NCI-H146 (cell line): Measurements from ENCODE around the gene MALSU1.

ENCODE experiments used
- DNase-seq: peaks from one replicate; lab custom pipeline; 2025; lab: John Stamatoyannopoulos, UW

MALSU1 gene

GRCh38 chr7:23335136-23335535 lies 36.0 kb downstream of the MALSU1 start:
- no peak for DNase-seq

GRCh38 chr7:23335621-23336020 lies 36.5 kb downstream of the MALSU1 start:
- DNase-seq: no peak

GRCh38 chr7:23336086-23336485 lies 36.9 kb downstream of the MALSU1 start:
- DNase-seq: no peak

- no peak for DNase-seq
Observed at GRCh38 chr7:23336799-23337283, 37.7 kb downstream of the MALSU1 start.

- DNase-seq: no peak
Observed at GRCh38 chr7:23337374-23337773, 38.2 kb downstream of the MALSU1 start.

- DNase-seq: no peak
Observed at GRCh38 chr7:23338439-23338838, 39.3 kb downstream of the MALSU1 start.

- no peak for DNase-seq
Observed at GRCh38 chr7:23338863-23339262, 39.7 kb downstream of the MALSU1 start.

GRCh38 chr7:23341846-23342598 lies 42.9 kb downstream of the MALSU1 start:
- DNase-seq: no peak

GRCh38 chr7:23343102-23343501 lies 44.0 kb downstream of the MALSU1 start:
- DNase-seq: no peak

- DNase-seq: no peak
Observed at GRCh38 chr7:23343806-23344475, 44.8 kb downstream of the MALSU1 start.

GRCh38 chr7:23345601-23346000 lies 46.5 kb downstream of the MALSU1 start:
- no peak for DNase-seq

GRCh38 chr7:23346316-23346715 lies 47.2 kb downstream of the MALSU1 start:
- no peak for DNase-seq

GRCh38 chr7:23347033-23347681 lies 48.0 kb downstream of the MALSU1 start:
- DNase-seq: no peak

GRCh38 chr7:23347682-23348180 lies 48.6 kb downstream of the MALSU1 start:
- DNase-seq: no peak

- no peak for DNase-seq
Observed at GRCh38 chr7:23349484-23350157, 50.5 kb downstream of the MALSU1 start.

GRCh38 chr7:23350466-23350865 lies 51.3 kb downstream of the MALSU1 start:
- DNase-seq: no peak

GRCh38 chr7:23353172-23353571 lies 54.0 kb downstream of the MALSU1 start:
- DNase-seq: peak; percentile 42

GRCh38 chr7:23356168-23356567 lies 57.0 kb downstream of the MALSU1 start:
- DNase-seq: no peak

- DNase-seq: no peak
Observed at GRCh38 chr7:23356726-23357125, 57.6 kb downstream of the MALSU1 start.

GRCh38 chr7:23357190-23358093 lies 58.3 kb downstream of the MALSU1 start:
- DNase-seq: peak; percentile 8

- no peak for DNase-seq
Observed at GRCh38 chr7:23358152-23358674, 59.1 kb downstream of the MALSU1 start.
